Measurements from ENCODE around the gene PCDHB11. TPM values are rescaled to one million over a fixed set of nuclear protein-coding genes. Genes with fewer than 3 reads are reported as not detected.

PCDHB11 gene
- total RNA-seq, 1 experiment from 2014 or later, result 0.85 TPM

DNA sequence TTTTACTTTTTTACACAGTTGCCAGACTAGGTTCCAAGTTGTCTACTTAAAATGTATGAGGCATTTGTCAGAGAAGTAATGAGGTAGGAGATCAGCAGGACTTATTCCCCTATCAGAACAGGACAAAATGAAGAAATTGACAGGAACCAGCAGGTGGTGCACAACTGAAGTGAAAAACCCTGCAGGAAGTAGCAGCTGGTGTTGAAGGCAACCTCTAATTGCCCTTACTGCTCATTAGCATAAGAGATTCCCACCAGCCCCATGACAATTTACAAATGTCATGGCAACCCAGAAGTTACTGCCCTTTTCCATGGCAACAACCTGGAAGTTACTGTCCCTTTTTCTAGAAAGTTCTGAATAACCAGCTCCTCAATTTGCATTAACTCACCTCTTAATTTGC lies 51.1 kb downstream of the PCDHB11 start:
- no peak for DNase-seq
- H3K4me1 Mint-ChIP-seq (ENCODE audit: low read depth, unreplicated experiment), result no peaks in the 10 kb centered on the region
- CTCF ChIA-PET, result no interaction called here
- BruUV-seq (replicated peaks), result no TSS peak
- intact Hi-C loops (cut with micrococcal nuclease; ENCODE audit: unreplicated experiment), result no loop called here
- TF ChIP-seq, protein P1, sequence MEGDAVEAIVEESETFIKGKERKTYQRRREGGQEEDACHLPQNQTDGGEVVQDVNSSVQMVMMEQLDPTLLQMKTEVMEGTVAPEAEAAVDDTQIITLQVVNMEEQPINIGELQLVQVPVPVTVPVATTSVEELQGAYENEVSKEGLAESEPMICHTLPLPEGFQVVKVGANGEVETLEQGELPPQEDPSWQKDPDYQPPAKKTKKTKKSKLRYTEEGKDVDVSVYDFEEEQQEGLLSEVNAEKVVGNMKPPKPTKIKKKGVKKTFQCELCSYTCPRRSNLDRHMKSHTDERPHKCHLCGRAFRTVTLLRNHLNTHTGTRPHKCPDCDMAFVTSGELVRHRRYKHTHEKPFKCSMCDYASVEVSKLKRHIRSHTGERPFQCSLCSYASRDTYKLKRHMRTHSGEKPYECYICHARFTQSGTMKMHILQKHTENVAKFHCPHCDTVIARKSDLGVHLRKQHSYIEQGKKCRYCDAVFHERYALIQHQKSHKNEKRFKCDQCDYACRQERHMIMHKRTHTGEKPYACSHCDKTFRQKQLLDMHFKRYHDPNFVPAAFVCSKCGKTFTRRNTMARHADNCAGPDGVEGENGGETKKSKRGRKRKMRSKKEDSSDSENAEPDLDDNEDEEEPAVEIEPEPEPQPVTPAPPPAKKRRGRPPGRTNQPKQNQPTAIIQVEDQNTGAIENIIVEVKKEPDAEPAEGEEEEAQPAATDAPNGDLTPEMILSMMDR (IDR thresholded peaks at IDR 0.05; ENCODE audit: unreplicated experiment), result no peak
- no peaks in the 10 kb centered on the region for H3K27me3 Mint-ChIP-seq (ENCODE audit: unreplicated experiment)
- H3K27ac Mint-ChIP-seq (ENCODE audit: unreplicated experiment), result no peak overlapping the region
- no peaks in the 10 kb centered on the region for H3K36me3 Mint-ChIP-seq (ENCODE audit: insufficient read depth, unreplicated experiment)
- no peak overlapping the region for H3K4me3 Mint-ChIP-seq (ENCODE audit: low read depth, unreplicated experiment)
- H3K9me3 Mint-ChIP-seq (ENCODE audit: low read depth, unreplicated experiment), result peaks cover 17% of the 10 kb centered on the region

Other genes with a start within 250 kb of the PCDHB11 start
- gene PCDHAC2, start 233.2 kb upstream of the PCDHB11 start, total RNA-seq (2022), result 12.6 and 17.1 TPM in 2 replicates
- not detected in 2 replicates for gene PCDHB1, start 148.3 kb upstream of the PCDHB11 start, total RNA-seq (2022)
- 0.24 TPM in 1 of 2 replicates, not detected in the other for gene PCDHB2, start 105.0 kb upstream of the PCDHB11 start, total RNA-seq (2022)
- 0.09 and 0.10 TPM in 2 replicates for gene PCDHB3, start 99.2 kb upstream of the PCDHB11 start, total RNA-seq (2022)
- not detected in 2 replicates for gene PCDHB4, start 77.8 kb upstream of the PCDHB11 start, total RNA-seq (2022)
- not detected in 2 replicates for gene PCDHB5, start 64.4 kb upstream of the PCDHB11 start, total RNA-seq (2022)
- gene PCDHB6, start 49.6 kb upstream of the PCDHB11 start, total RNA-seq (2022), result not detected in 2 replicates
- gene PCDHB7, start 27.0 kb upstream of the PCDHB11 start, total RNA-seq (2022), result 0.26 and 0.37 TPM in 2 replicates
- gene PCDHB8, start 21.8 kb upstream of the PCDHB11 start, total RNA-seq (2022), result 0.21 and 0.61 TPM in 2 replicates
- 0.35 and 0.66 TPM in 2 replicates for gene PCDHB16, start 17.2 kb upstream of the PCDHB11 start, total RNA-seq (2022)
- 2.4 and 3.5 TPM in 2 replicates for gene PCDHB9, start 12.5 kb upstream of the PCDHB11 start, total RNA-seq (2022)
- gene PCDHB10, start 7.3 kb upstream of the PCDHB11 start, total RNA-seq (2022), result 1.0 and 1.2 TPM in 2 replicates
- 1.3 and 1.6 TPM in 2 replicates for gene PCDHB12, start 9.1 kb downstream of the PCDHB11 start, total RNA-seq (2022)
- 0.86 and 1.1 TPM in 2 replicates for gene PCDHB13, start 14.3 kb downstream of the PCDHB11 start, total RNA-seq (2022)
- gene PCDHB14, start 23.7 kb downstream of the PCDHB11 start, total RNA-seq (2022), result 5.7 and 6.3 TPM in 2 replicates
- gene PCDHB15, start 45.8 kb downstream of the PCDHB11 start, total RNA-seq (2022), result 1.1 and 1.4 TPM in 2 replicates
- gene SLC25A2, start 104.4 kb downstream of the PCDHB11 start, total RNA-seq (2022), result 0.26 and 0.27 TPM in 2 replicates
- gene TAF7, start 121.2 kb downstream of the PCDHB11 start, total RNA-seq (2022), result 73.2 and 79.6 TPM in 2 replicates
- gene PCDHGA1, start 130.9 kb downstream of the PCDHB11 start, total RNA-seq (2022), result 0.29 TPM in 1 of 2 replicates, not detected in the other
- gene PCDHGA2, start 139.1 kb downstream of the PCDHB11 start, total RNA-seq (2022), result not detected in 2 replicates
- not detected in 2 replicates for gene PCDHGA3, start 144.2 kb downstream of the PCDHB11 start, total RNA-seq (2022)
- 0.19 and 0.20 TPM in 2 replicates for gene PCDHGB1, start 150.5 kb downstream of the PCDHB11 start, total RNA-seq (2022)
- gene PCDHGA4, start 155.4 kb downstream of the PCDHB11 start, total RNA-seq (2022), result 0.07 TPM in 2 replicates
- 0.34 and 0.38 TPM in 2 replicates for gene PCDHGB2, start 160.4 kb downstream of the PCDHB11 start, total RNA-seq (2022)
- 0.10 and 0.12 TPM in 2 replicates for gene PCDHGA5, start 164.5 kb downstream of the PCDHB11 start, total RNA-seq (2022)
- gene PCDHGB3, start 170.6 kb downstream of the PCDHB11 start, total RNA-seq (2022), result 1.2 and 1.6 TPM in 2 replicates
- gene PCDHGA6, start 174.3 kb downstream of the PCDHB11 start, total RNA-seq (2022), result 0.71 and 0.80 TPM in 2 replicates
- gene PCDHGA7, start 183.1 kb downstream of the PCDHB11 start, total RNA-seq (2022), result 0.73 and 0.90 TPM in 2 replicates
- gene PCDHGB4, start 188.1 kb downstream of the PCDHB11 start, total RNA-seq (2022), result 7.0 and 8.2 TPM in 2 replicates
- gene PCDHGA8, start 193.0 kb downstream of the PCDHB11 start, total RNA-seq (2022), result 0.95 and 1.1 TPM in 2 replicates
- 9.1 and 12.4 TPM in 2 replicates for gene PCDHGB5, start 198.3 kb downstream of the PCDHB11 start, total RNA-seq (2022)
- 16.0 and 18.1 TPM in 2 replicates for gene PCDHGA9, start 203.2 kb downstream of the PCDHB11 start, total RNA-seq (2022)
- gene PCDHGB6, start 208.4 kb downstream of the PCDHB11 start, total RNA-seq (2022), result 9.6 and 13.4 TPM in 2 replicates
- 2.6 and 3.7 TPM in 2 replicates for gene PCDHGA10, start 213.4 kb downstream of the PCDHB11 start, total RNA-seq (2022)
- 9.8 and 13.6 TPM in 2 replicates for gene PCDHGB7, start 218.1 kb downstream of the PCDHB11 start, total RNA-seq (2022)
- 2.3 and 2.8 TPM in 2 replicates for gene PCDHGA11, start 221.4 kb downstream of the PCDHB11 start, total RNA-seq (2022)
- gene PCDHGA12, start 230.9 kb downstream of the PCDHB11 start, total RNA-seq (2022), result 2.1 and 2.9 TPM in 2 replicates

All from Calu3 (cell line).